Calu3 (cell line): ENCODE data around the gene RTL3. TPM values are rescaled to one million over a fixed set of nuclear protein-coding genes. Genes with fewer than 3 reads are reported as not detected.

ENCODE experiments used
- BruUV-seq: library from RNA; stranded (reverse); fragments of 400-500 nt; replicated peaks from 2 replicates; lab custom pipeline; 2021; lab: Mats Ljungman, UMichigan
- CTCF ChIA-PET: fragments of 300-600 bp; sonication (Branson Sonifier 250); formaldehyde crosslinking; loops from one replicate; lab custom pipeline; 2022; ENCODE audit warnings: antibody characterized with exemption; lab: Charles Lee
- DNase-seq: peaks from one replicate; pipeline ENCODE4 v3.0.0; 2022
- H3K27ac Mint-ChIP-seq: one replicate; pipeline ENCODE4 v1.8.0; 2022; ENCODE audit warnings: mixed read lengths; ENCODE audit not compliant: unreplicated experiment
- H3K27me3 Mint-ChIP-seq: one replicate; pipeline ENCODE4 v1.8.0; 2022; ENCODE audit warnings: mixed read lengths; ENCODE audit not compliant: unreplicated experiment
- H3K36me3 Mint-ChIP-seq: one replicate; pipeline ENCODE4 v1.8.0; 2022; ENCODE audit warnings: mild to moderate bottlenecking, moderate library complexity, mixed read lengths; ENCODE audit not compliant: insufficient read depth, unreplicated experiment
- H3K4me1 Mint-ChIP-seq: one replicate; pipeline ENCODE4 v1.8.0; 2022; ENCODE audit warnings: mild to moderate bottlenecking, low read depth, mixed read lengths; ENCODE audit not compliant: unreplicated experiment
- H3K4me3 Mint-ChIP-seq: one replicate; pipeline ENCODE4 v1.8.0; 2022; ENCODE audit warnings: mild to moderate bottlenecking, low read depth, moderate library complexity, mixed read lengths; ENCODE audit not compliant: unreplicated experiment
- H3K9me3 Mint-ChIP-seq: one replicate; pipeline ENCODE4 v1.8.0; 2022; ENCODE audit warnings: low read depth, mixed read lengths; ENCODE audit not compliant: unreplicated experiment
- intact Hi-C: fragments of 100-400 bp; cut with micrococcal nuclease; formaldehyde crosslinking; loops from one replicate; pipeline ENCODE4 v1.10.0; 2022; ENCODE audit not compliant: unreplicated experiment
- total RNA-seq: library from RNA; stranded (reverse); gene quantifications from 2 replicates; pipeline ENCODE4 v1.2.3, GENCODE V29; 2022
- TF ChIP-seq, protein P1 (sequence below): fragments of 200-600 bp; IDR thresholded peaks from one replicate; pipeline ENCODE4 v1.8.0; 2022; ENCODE audit warnings: antibody characterized with exemption; ENCODE audit not compliant: unreplicated experiment

The RTL3 gene
- total RNA-seq, 1 experiment from 2014 or later, result not detected

GRCh38 chrX:78693536-78693935 lies 34.4 kb upstream of the RTL3 start:
- TF ChIP-seq, protein P1, sequence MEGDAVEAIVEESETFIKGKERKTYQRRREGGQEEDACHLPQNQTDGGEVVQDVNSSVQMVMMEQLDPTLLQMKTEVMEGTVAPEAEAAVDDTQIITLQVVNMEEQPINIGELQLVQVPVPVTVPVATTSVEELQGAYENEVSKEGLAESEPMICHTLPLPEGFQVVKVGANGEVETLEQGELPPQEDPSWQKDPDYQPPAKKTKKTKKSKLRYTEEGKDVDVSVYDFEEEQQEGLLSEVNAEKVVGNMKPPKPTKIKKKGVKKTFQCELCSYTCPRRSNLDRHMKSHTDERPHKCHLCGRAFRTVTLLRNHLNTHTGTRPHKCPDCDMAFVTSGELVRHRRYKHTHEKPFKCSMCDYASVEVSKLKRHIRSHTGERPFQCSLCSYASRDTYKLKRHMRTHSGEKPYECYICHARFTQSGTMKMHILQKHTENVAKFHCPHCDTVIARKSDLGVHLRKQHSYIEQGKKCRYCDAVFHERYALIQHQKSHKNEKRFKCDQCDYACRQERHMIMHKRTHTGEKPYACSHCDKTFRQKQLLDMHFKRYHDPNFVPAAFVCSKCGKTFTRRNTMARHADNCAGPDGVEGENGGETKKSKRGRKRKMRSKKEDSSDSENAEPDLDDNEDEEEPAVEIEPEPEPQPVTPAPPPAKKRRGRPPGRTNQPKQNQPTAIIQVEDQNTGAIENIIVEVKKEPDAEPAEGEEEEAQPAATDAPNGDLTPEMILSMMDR, result no peak
- Mint-ChIP-seq H3K4me1 (no peaks in the 10 kb centered on the region), H3K9me3 (no peaks in the 10 kb centered on the region), H3K36me3 (no peaks in the 10 kb centered on the region), H3K27me3 (no peaks in the 10 kb centered on the region), H3K27ac (no peak overlapping the region), H3K4me3 (no peak overlapping the region)
- CTCF ChIA-PET, result no interaction called here
- DNase-seq, result no peak
- no TSS peak for BruUV-seq
- intact Hi-C loops, result no loop called here

GRCh38 chrX:78693012-78693411 lies 33.9 kb upstream of the RTL3 start:
- no TSS peak for BruUV-seq
- CTCF ChIA-PET, result no interaction called here
- H3K9me3 Mint-ChIP-seq, result no peaks in the 10 kb centered on the region
- intact Hi-C loops, result no loop called here
- TF ChIP-seq, protein P1, result no peak
- H3K4me1 Mint-ChIP-seq, result no peaks in the 10 kb centered on the region
- no peak overlapping the region for H3K4me3 Mint-ChIP-seq
- no peak for DNase-seq
- H3K27me3 Mint-ChIP-seq, result no peaks in the 10 kb centered on the region
- no peak overlapping the region for H3K27ac Mint-ChIP-seq
- no peaks in the 10 kb centered on the region for H3K36me3 Mint-ChIP-seq

DNA sequence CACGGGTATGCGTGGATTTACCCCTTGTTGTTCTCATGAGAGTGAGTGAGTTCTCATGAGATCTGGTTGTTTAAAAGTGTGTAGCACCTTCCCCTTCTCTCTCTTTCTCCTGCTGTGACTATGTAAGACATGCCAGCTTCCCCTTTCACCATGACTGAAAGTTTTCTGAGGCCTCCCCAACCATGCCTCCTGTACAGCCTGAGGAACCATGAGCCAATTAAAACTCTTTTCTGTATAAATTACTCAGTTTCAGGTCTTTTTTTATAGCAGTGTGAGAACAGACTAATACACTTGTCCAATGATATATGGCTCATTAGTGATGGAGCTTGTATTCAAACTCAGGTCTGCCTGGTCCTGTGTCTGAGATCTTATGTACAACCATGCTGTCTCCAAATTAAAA lies 28.5 kb upstream of the RTL3 start:
- TF ChIP-seq, protein P1, result no peak
- Mint-ChIP-seq H3K27me3 (no peaks in the 10 kb centered on the region), H3K4me1 (no peaks in the 10 kb centered on the region), H3K27ac (no peak overlapping the region), H3K9me3 (no peaks in the 10 kb centered on the region), H3K36me3 (no peaks in the 10 kb centered on the region), H3K4me3 (no peak overlapping the region)
- CTCF ChIA-PET, result no interaction called here
- no TSS peak for BruUV-seq
- intact Hi-C loops, result no loop called here
- DNase-seq, result no peak

- Mint-ChIP-seq H3K9me3 (no peaks in the 10 kb centered on the region), H3K36me3 (no peaks in the 10 kb centered on the region), H3K27me3 (no peaks in the 10 kb centered on the region), H3K4me3 (no peak overlapping the region), H3K4me1 (no peaks in the 10 kb centered on the region), H3K27ac (no peak overlapping the region)
- CTCF ChIA-PET, result no interaction called here
- no TSS peak for BruUV-seq
- DNase-seq, result no peak
- TF ChIP-seq, protein P1, result no peak
- intact Hi-C loops, result no loop called here
Observed at GRCh38 chrX:78673246-78673645, 14.1 kb upstream of the RTL3 start.
